Activated CD4-positive, alpha-beta T cell treated with anti-CD3 and anti-CD28 coated beads, Interleukin-2, amount 50 U/mL, for 24 hours (primary cell): Measurements from ENCODE around the gene CLDN20.

Experiments
- DNase-seq, 2 donors: peaks; one replicate each; pipeline ENCODE4 v3.0.0-alpha.2; 2020; ENCODE audit warnings: low read depth in 1 of 2, low spot score in 1 of 2

Gene CLDN20

GRCh38 chr6:155268088-155268867 is 4.5 kb downstream of the CLDN20 start:
- DNase-seq: peak in 1 of 2 donors; percentile 4

- DNase-seq: no peak
Measured at GRCh38 chr6:155269765-155270164, 6.0 kb downstream of the CLDN20 start.

GRCh38 chr6:155270561-155271091 is 6.8 kb downstream of the CLDN20 start:
- no peak for DNase-seq

GRCh38 chr6:155271145-155271544 is 7.3 kb downstream of the CLDN20 start:
- no peak for DNase-seq

GRCh38 chr6:155272353-155273232 is 8.8 kb downstream of the CLDN20 start:
- DNase-seq: no peak

GRCh38 chr6:155273431-155273830 is 9.6 kb downstream of the CLDN20 start:
- DNase-seq: no peak

- DNase-seq: no peak
Measured at GRCh38 chr6:155274106-155274505, 10.3 kb downstream of the CLDN20 start.

GRCh38 chr6:155274533-155274932 is 10.7 kb downstream of the CLDN20 start:
- no peak for DNase-seq

- DNase-seq: no peak
Measured at GRCh38 chr6:155275808-155276480, 12.1 kb downstream of the CLDN20 start.

GRCh38 chr6:155276638-155277037 is 12.8 kb downstream of the CLDN20 start:
- DNase-seq: no peak

- DNase-seq: no peak
Measured at GRCh38 chr6:155278319-155279049, 14.7 kb downstream of the CLDN20 start.

GRCh38 chr6:155284775-155285174 is 21.0 kb downstream of the CLDN20 start:
- no peak for DNase-seq

GRCh38 chr6:155287762-155288161 is 23.9 kb downstream of the CLDN20 start:
- no peak for DNase-seq

GRCh38 chr6:155290491-155290890 is 26.7 kb downstream of the CLDN20 start:
- no peak for DNase-seq

- DNase-seq: no peak
Measured at GRCh38 chr6:155291291-155291690, 27.5 kb downstream of the CLDN20 start.

- no peak for DNase-seq
Measured at GRCh38 chr6:155292711-155293110, 28.9 kb downstream of the CLDN20 start.

- no peak for DNase-seq
Measured at GRCh38 chr6:155297669-155298068, 33.9 kb downstream of the CLDN20 start.

- DNase-seq: no peak
Measured at GRCh38 chr6:155301867-155302266, 38.1 kb downstream of the CLDN20 start.

- DNase-seq: no peak
Measured at GRCh38 chr6:155303361-155303870, 39.6 kb downstream of the CLDN20 start.

GRCh38 chr6:155306958-155307357 is 43.1 kb downstream of the CLDN20 start:
- no peak for DNase-seq
